K562 (cell line): ENCODE results near the gene PEF1. TPM values are rescaled to one million over a fixed set of nuclear protein-coding genes. Genes with fewer than 3 reads are reported as not detected.

ENCODE experiments used
- BDP1 ChIP-seq: IDR thresholded peaks from 3 replicates; pipeline ENCODE4 v1.6.1; 2011; ENCODE audit not compliant: insufficient read length, insufficient read depth
- CEBPB ChIP-seq: fragments of 450-650 bp; IDR thresholded peaks from 2 replicates; pipeline ENCODE4 v1.6.1; 2016; ENCODE audit warnings: missing genetic modification characterization, missing compliant biosample characterization
- CTCFL ChIP-seq: IDR thresholded peaks from 2 replicates; pipeline ENCODE4 v1.6.1; 2011; ENCODE audit warnings: borderline replicate concordance, low read depth, mild to moderate bottlenecking, moderate library complexity, low read length; ENCODE audit not compliant: insufficient read depth, poor library complexity, severe bottlenecking
- EHMT2 ChIP-seq: fragments of 450-650 bp; IDR thresholded peaks from 2 replicates; pipeline ENCODE4 v1.6.1; 2018; ENCODE audit warnings: antibody characterized with exemption
- FOXJ2 ChIP-seq: fragments of 200-800 bp; sonication (Bioruptor generic); IDR thresholded peaks from 2 replicates; pipeline ENCODE4 v1.6.1; 2016; ENCODE audit warnings: missing genetic modification characterization, missing compliant biosample characterization
- HLTF ChIP-seq: fragments of 450-650 bp; IDR thresholded peaks from 2 replicates; pipeline ENCODE4 v1.6.1; 2016
- HOMEZ ChIP-seq: fragments of 250-450 bp; sonication (Bioruptor Pico); IDR thresholded peaks from 2 replicates; pipeline ENCODE4 v1.4.0; 2020; ENCODE audit warnings: mild to moderate bottlenecking, moderate library complexity
- NFE2 ChIP-seq: IDR thresholded peaks from 2 replicates; pipeline ENCODE4 v1.6.1; 2014; ENCODE audit warnings: antibody characterized with exemption, low read depth
- PHB2 ChIP-seq: fragments of 450-650 bp; IDR thresholded peaks from 2 replicates; pipeline ENCODE4 v1.6.1; 2017; ENCODE audit warnings: low read depth
- PHTF2 ChIP-seq: fragments of 250-450 bp; sonication (Bioruptor Pico); IDR thresholded peaks from 2 replicates; pipeline ENCODE4 v1.5.0; 2021; ENCODE audit warnings: mild to moderate bottlenecking
- RAD21 ChIP-seq, 2 experiments: fragments of 250-450 bp in 1 of 2; fragments of 450-650 bp in 1 of 2; sonication (Bioruptor Pico) in 1 of 2; formaldehyde crosslinking in 1 of 2; IDR thresholded peaks in 1 of 2; conservative IDR thresholded peaks in 1 of 2; 2 replicates each; pipeline versions ENCODE4 v1.4.0 to v1.8.0; 2020 to 2022; ENCODE audit warnings: mild to moderate bottlenecking in 2 of 2, moderate library complexity in 1 of 2
- RBM15 ChIP-seq: fragments of 200-400 bp; formaldehyde crosslinking; IDR thresholded peaks from 2 replicates; pipeline ENCODE4 v1.6.1; 2018; ENCODE audit warnings: mild to moderate bottlenecking, low read length, moderate library complexity; ENCODE audit not compliant: insufficient read depth
- SMARCE1 ChIP-seq: fragments of 450-650 bp; IDR thresholded peaks from 2 replicates; pipeline ENCODE4 v1.7.1; 2016; ENCODE audit warnings: mild to moderate bottlenecking
- SMC3 ChIP-seq: conservative IDR thresholded peaks from 2 replicates; pipeline ENCODE4 v1.6.1; 2011; ENCODE audit warnings: low read depth, low read length, improper control_type of control experiment; ENCODE audit not compliant: insufficient read depth
- SPI1 ChIP-seq: IDR thresholded peaks from 2 replicates; pipeline ENCODE4 v1.6.1; 2011; ENCODE audit warnings: low read depth, low read length, control low read depth, borderline replicate concordance
- TBL1XR1 ChIP-seq, 2 experiments: IDR thresholded peaks; 2 replicates each; pipeline ENCODE4 v1.6.1; 2012; ENCODE audit warnings: improper control_type of control experiment in 2 of 2, low read length in 2 of 2, mild to moderate bottlenecking in 1 of 2
- TEAD1 ChIP-seq, 2 experiments: fragments of 450-650 bp in 1 of 2; sonication (generic) in 1 of 2; formaldehyde crosslinking; IDR thresholded peaks; 2 replicates each; pipeline versions ENCODE4 v1.4.0 to v1.8.0; 2020 to 2022; ENCODE audit warnings: mild to moderate bottlenecking in 2 of 2, missing genetic modification reagents in 1 of 2
- TFAP4 ChIP-seq: sonication (generic); formaldehyde crosslinking; IDR thresholded peaks from 2 replicates; pipeline ENCODE4 v1.8.0; 2022; ENCODE audit warnings: missing genetic modification reagents, mild to moderate bottlenecking, moderate library complexity, borderline replicate concordance
- ZBTB12 ChIP-seq: fragments of 250-450 bp; sonication (Bioruptor Pico); IDR thresholded peaks from 2 replicates; pipeline ENCODE4 v1.4.0; 2020
- ZNF212 ChIP-seq: fragments of 450-650 bp; formaldehyde crosslinking; IDR thresholded peaks from 2 replicates; pipeline ENCODE4 v1.4.0; 2020; ENCODE audit warnings: mild to moderate bottlenecking
- ZNF77 ChIP-seq: fragments of 250-450 bp; sonication (Bioruptor Pico); IDR thresholded peaks from 2 replicates; pipeline ENCODE4 v1.5.0; 2020
- ZNF780A ChIP-seq: fragments of 250-450 bp; sonication (Bioruptor Pico); IDR thresholded peaks from 2 replicates; pipeline ENCODE4 v1.5.0; 2021; ENCODE audit warnings: mild to moderate bottlenecking
- polyA plus RNA-seq, 8 experiments: library from polyadenylated mRNA; depleted of rRNA in 4 of 8; stranded (reverse) in 5 of 8; unstranded in 3 of 8; fragments of >200 nt; fragmentation: Nextera tagmentation in 2 of 8; fragmentation: Illumina TruSeq in 1 of 8; extraction: Ambion mirVana in 2 of 8; extraction: Trizol in 1 of 8; gene quantifications; 2 replicates each; pipeline versions ENCODE4 v1.2.1 to v1.2.3, GENCODE V29; 2011 to 2014; ENCODE audit warnings: inconsistent platforms in 1 of 8, missing spikeins in 1 of 8
- total RNA-seq, 7 experiments: library from RNA; depleted of rRNA in 6 of 7; stranded (reverse); fragments of >200 nt in 6 of 7; fragmentation: Illumina TruSeq in 2 of 7; extraction: Trizol in 2 of 7; gene quantifications; 2 replicates each; pipeline versions ENCODE4 v1.2.1 to v1.2.3, GENCODE V29; 2011 to 2021; ENCODE audit warnings: low replicate concordance in 1 of 7
- TF ChIP-seq, protein P1 (sequence below), 3 experiments: IDR thresholded peaks in 2 of 3; conservative IDR thresholded peaks in 1 of 3; 2 replicates each; pipeline ENCODE4 v1.5.1; 2011 to 2012; ENCODE audit warnings: low read length in 3 of 3, mild to moderate bottlenecking in 3 of 3, control low read depth in 2 of 3, improper control_type of control experiment in 1 of 3, inconsistent platforms in 1 of 3, low read depth in 1 of 3, mixed read lengths in 1 of 3, moderate library complexity in 1 of 3; ENCODE audit not compliant: insufficient read depth in 2 of 3

PEF1 gene
- total and polyA plus RNA-seq, 9 of the 15 experiments (the other 6 are each of a cell fraction or from before 2014, with no cell fraction given), result 26.3 to 95.5 (median 61.9) TPM

- no peak for TF ChIP-seq NFE2
- no peak for TF ChIP-seq BDP1
- no peak for TF ChIP-seq HLTF
- no peak for TF ChIP-seq PHB2
- peak; percentile 64 for TF ChIP-seq CTCFL
- TF ChIP-seq SMC3, result peak; percentile 63
- no peak for TF ChIP-seq SMARCE1
- TF ChIP-seq, protein P1, sequence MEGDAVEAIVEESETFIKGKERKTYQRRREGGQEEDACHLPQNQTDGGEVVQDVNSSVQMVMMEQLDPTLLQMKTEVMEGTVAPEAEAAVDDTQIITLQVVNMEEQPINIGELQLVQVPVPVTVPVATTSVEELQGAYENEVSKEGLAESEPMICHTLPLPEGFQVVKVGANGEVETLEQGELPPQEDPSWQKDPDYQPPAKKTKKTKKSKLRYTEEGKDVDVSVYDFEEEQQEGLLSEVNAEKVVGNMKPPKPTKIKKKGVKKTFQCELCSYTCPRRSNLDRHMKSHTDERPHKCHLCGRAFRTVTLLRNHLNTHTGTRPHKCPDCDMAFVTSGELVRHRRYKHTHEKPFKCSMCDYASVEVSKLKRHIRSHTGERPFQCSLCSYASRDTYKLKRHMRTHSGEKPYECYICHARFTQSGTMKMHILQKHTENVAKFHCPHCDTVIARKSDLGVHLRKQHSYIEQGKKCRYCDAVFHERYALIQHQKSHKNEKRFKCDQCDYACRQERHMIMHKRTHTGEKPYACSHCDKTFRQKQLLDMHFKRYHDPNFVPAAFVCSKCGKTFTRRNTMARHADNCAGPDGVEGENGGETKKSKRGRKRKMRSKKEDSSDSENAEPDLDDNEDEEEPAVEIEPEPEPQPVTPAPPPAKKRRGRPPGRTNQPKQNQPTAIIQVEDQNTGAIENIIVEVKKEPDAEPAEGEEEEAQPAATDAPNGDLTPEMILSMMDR (IDR thresholded peaks at IDR 0.05 in 2 of 3, conservative IDR thresholded peaks at IDR 0.05 in 1 of 3; ENCODE audit: insufficient read depth in 2 of 3, low read depth in 1 of 3, low read length in 3 of 3), result peak; percentile 76 to 92 (median 78)
- peak in 1 of 2 experiments; percentile 56; a peak in 3 of 4 replicates for TF ChIP-seq RAD21 (CRISPR knock-in tag; conservative IDR thresholded peaks at IDR 0.05 in 1 of 2, IDR thresholded peaks at IDR 0.05 in 1 of 2)
- no peak for TF ChIP-seq EHMT2
- no peak for TF ChIP-seq ZNF77 (CRISPR knock-in tag)
- no peak for TF ChIP-seq PHTF2 (CRISPR knock-in tag)
- TF ChIP-seq RBM15, result no peak
- no peak for TF ChIP-seq TBL1XR1 (IDR thresholded peaks at IDR 0.05; ENCODE audit: low read length in 2 of 2)
- no peak for TF ChIP-seq ZBTB12 (CRISPR knock-in tag)
- no peak for TF ChIP-seq HOMEZ
- TF ChIP-seq SPI1, result no peak
- TF ChIP-seq FOXJ2 (tag), result no peak
- no peak for TF ChIP-seq ZNF212 (CRISPR knock-in tag)
- TF ChIP-seq ZNF780A (CRISPR knock-in tag), result no peak
- TF ChIP-seq TFAP4 (CRISPR knock-in tag), result no peak
- TF ChIP-seq TEAD1 (CRISPR knock-in tag; IDR thresholded peaks at IDR 0.05), result no peak
- TF ChIP-seq CEBPB, result no peak
These were observed 11.6 kb downstream of the PEF1 start (continued) for GRCh38 chr1:31633117-31633516.
